NT2/D1 (cell line): ENCODE measurements around the gene RUFY4.

Experiments
- DNase-seq: peaks from one replicate; pipeline ENCODE4 v3.0.0-alpha.2; 2011; ENCODE audit warnings: low read depth, low spot score
- H3K27me3 ChIP-seq: 2 replicates; pipeline ENCODE4 v1.6.0; 2011; ENCODE audit warnings: mild to moderate bottlenecking; ENCODE audit not compliant: insufficient read length, insufficient read depth
- H3K36me3 ChIP-seq: 2 replicates; pipeline ENCODE4 v1.6.1; 2011; ENCODE audit warnings: mild to moderate bottlenecking, low read length, mixed read lengths; ENCODE audit not compliant: insufficient read depth, insufficient read length
- H3K4me1 ChIP-seq: 2 replicates; pipeline ENCODE4 v1.5.1; 2011; ENCODE audit not compliant: insufficient read depth, insufficient read length
- H3K4me3 ChIP-seq: 2 replicates; pipeline ENCODE4 v1.5.1; 2011; ENCODE audit warnings: low read depth; ENCODE audit not compliant: insufficient read length
- H3K9ac ChIP-seq: 2 replicates; pipeline ENCODE4 v1.6.0; 2011; ENCODE audit warnings: low read depth; ENCODE audit not compliant: insufficient read length
- H3K9me3 ChIP-seq: 2 replicates; pipeline ENCODE4 v1.5.1; 2011; ENCODE audit warnings: mild to moderate bottlenecking, low read length; ENCODE audit not compliant: insufficient read depth
- SUZ12 ChIP-seq: IDR thresholded peaks from 2 replicates; pipeline ENCODE4 v1.6.1; 2011; ENCODE audit not compliant: insufficient read length, insufficient read depth; ENCODE audit errors: extremely low read depth
- YY1 ChIP-seq: IDR thresholded peaks from 2 replicates; pipeline ENCODE4 v1.6.1; 2011; ENCODE audit not compliant: insufficient read length, insufficient read depth
- ZNF274 ChIP-seq: IDR thresholded peaks from 2 replicates; pipeline ENCODE4 v1.6.1; 2011; ENCODE audit warnings: mild to moderate bottlenecking, low read depth, low read length

The RUFY4 gene

GRCh38 chr2:218072002-218072401 is 2.9 kb downstream of the RUFY4 start:
- no peak for DNase-seq
- TF ChIP-seq ZNF274 (no peak), YY1 (no peak), SUZ12 (no peak)
- Histone ChIP-seq H3K36me3 (no peaks in the 10 kb centered on the region), H3K9ac (no peak overlapping the region), H3K4me3 (no peak overlapping the region), H3K4me1 (peaks cover 16% of the 10 kb centered on the region), H3K27me3 (peaks cover 22% of the 10 kb centered on the region), H3K9me3 (no peaks in the 10 kb centered on the region)

GRCh38 chr2:218072478-218073024 is 3.5 kb downstream of the RUFY4 start:
- Histone ChIP-seq H3K36me3 (no peaks in the 10 kb centered on the region), H3K4me3 (no peak overlapping the region), H3K4me1 (peaks cover 16% of the 10 kb centered on the region), H3K9ac (no peak overlapping the region), H3K27me3 (peaks cover 16% of the 10 kb centered on the region), H3K9me3 (no peaks in the 10 kb centered on the region)
- DNase-seq, result no peak
- TF ChIP-seq ZNF274 (no peak), SUZ12 (no peak), YY1 (no peak)

GRCh38 chr2:218073185-218073584 is 4.1 kb downstream of the RUFY4 start:
- Histone ChIP-seq H3K9ac (no peak overlapping the region), H3K36me3 (no peaks in the 10 kb centered on the region), H3K9me3 (no peaks in the 10 kb centered on the region), H3K27me3 (peaks cover 10% of the 10 kb centered on the region), H3K4me3 (no peak overlapping the region), H3K4me1 (peaks cover 16% of the 10 kb centered on the region)
- TF ChIP-seq ZNF274 (no peak), YY1 (no peak), SUZ12 (no peak)
- DNase-seq, result no peak

GRCh38 chr2:218074031-218074430 is 5.0 kb downstream of the RUFY4 start:
- Histone ChIP-seq H3K9me3 (no peaks in the 10 kb centered on the region), H3K4me3 (no peak overlapping the region), H3K36me3 (no peaks in the 10 kb centered on the region), H3K4me1 (peaks cover 16% of the 10 kb centered on the region), H3K9ac (no peak overlapping the region), H3K27me3 (peaks cover 5% of the 10 kb centered on the region)
- DNase-seq, result peak; percentile 22
- TF ChIP-seq SUZ12 (no peak), YY1 (no peak), ZNF274 (no peak)

GRCh38 chr2:218075975-218076811 is 7.1 kb downstream of the RUFY4 start:
- DNase-seq, result no peak
- no peak overlapping the region for H3K9ac ChIP-seq
- H3K27me3 ChIP-seq, result no peaks in the 10 kb centered on the region
- H3K4me3 ChIP-seq, result no peak overlapping the region
- TF ChIP-seq SUZ12 (no peak), YY1 (no peak), ZNF274 (no peak)
- H3K9me3 ChIP-seq, result no peaks in the 10 kb centered on the region
- H3K4me1 ChIP-seq, result peaks cover 15% of the 10 kb centered on the region
- H3K36me3 ChIP-seq, result no peaks in the 10 kb centered on the region

- no peaks in the 10 kb centered on the region for H3K9me3 ChIP-seq
- no peak overlapping the region for H3K4me3 ChIP-seq
- TF ChIP-seq SUZ12, result no peak
- no peak for TF ChIP-seq YY1
- no peak for TF ChIP-seq ZNF274
- no peaks in the 10 kb centered on the region for H3K36me3 ChIP-seq
- no peaks in the 10 kb centered on the region for H3K27me3 ChIP-seq
- H3K9ac ChIP-seq, result no peak overlapping the region
- no peak for DNase-seq
- H3K4me1 ChIP-seq, result peaks cover 12% of the 10 kb centered on the region
Measured at GRCh38 chr2:218077464-218078216, 8.6 kb downstream of the RUFY4 start.
